Upper lobe of left lung (tissue), 6 donors: ENCODE data around the gene NEDD4L. TPM values are rescaled to one million over a fixed set of nuclear protein-coding genes. Genes with fewer than 3 reads are reported as not detected.

Experiments used
- ATAC-seq, 2 donors: fragments of 200-7000 bp; cut with Tn5 transposase; one replicate each; pipeline ENCODE4 v1.9.1; 2022; ENCODE audit warnings: mild to moderate bottlenecking in 2 of 2, moderate library complexity in 2 of 2; ENCODE audit not compliant: low FRiP score in 2 of 2
- DNase-seq, 2 donors: peaks; one replicate each; pipeline ENCODE4 v3.0.0-alpha.2; 2019 to 2020
- H3K27ac ChIP-seq, 4 donors: fragments of 200-600 bp; sonication (generic); one replicate each; pipeline ENCODE4 v1.5.1; 2016 to 2019
- H3K27me3 ChIP-seq, 4 donors: fragments of 200-600 bp; sonication (generic); one replicate each; pipeline ENCODE4 v1.5.1; 2017 to 2019
- H3K36me3 ChIP-seq, 4 donors: fragments of 200-600 bp; sonication (generic); one replicate each; pipeline ENCODE4 v1.5.1; 2016 to 2019
- H3K4me1 ChIP-seq, 4 donors: fragments of 200-600 bp; sonication (generic); one replicate each; pipeline ENCODE4 v1.5.1; 2018 to 2019
- H3K4me3 ChIP-seq, 4 donors: fragments of 200-600 bp; sonication (generic); one replicate each; pipeline ENCODE4 v1.5.1; 2017 to 2019; ENCODE audit warnings: mild to moderate bottlenecking in 2 of 4, moderate library complexity in 1 of 4
- H3K9me3 ChIP-seq, 4 donors: fragments of 200-600 bp; sonication (generic); one replicate each; pipeline ENCODE4 v1.5.1; 2018 to 2019
- CTCF ChIP-seq, 6 experiments: fragments of 450-650 bp in 4 of 6; fragments of 200-600 bp in 2 of 6; sonication (generic) in 2 of 6; IDR thresholded peaks; one replicate each; pipeline ENCODE4 v1.5.1; 2016 to 2019; ENCODE audit warnings: antibody characterized with exemption in 6 of 6
- EP300 ChIP-seq, 4 donors: sonication (generic); formaldehyde crosslinking; IDR thresholded peaks; one replicate each; pipeline ENCODE4 v1.5.1; 2017; ENCODE audit warnings: antibody characterized with exemption in 4 of 4, control low read depth in 2 of 4
- POLR2A ChIP-seq, 4 donors: fragments of 450-650 bp; IDR thresholded peaks; one replicate each; pipeline ENCODE4 v1.5.1; 2016 to 2017; ENCODE audit warnings: antibody characterized with exemption in 4 of 4, mild to moderate bottlenecking in 2 of 4
- POLR2AphosphoS5 ChIP-seq, 2 donors: sonication (generic); formaldehyde crosslinking; IDR thresholded peaks; one replicate each; pipeline ENCODE4 v1.5.1; 2017; ENCODE audit warnings: antibody characterized with exemption in 2 of 2
- WGBS, 2 donors: methylation state at CpG; one replicate each; pipeline ENCODE4 v1.1.5; 2017 to 2018; 5-methylcytosine and 5-hydroxymethylcytosine counted together
- total RNA-seq, 6 donors: library from RNA; depleted of rRNA in 4 of 6; stranded (reverse); fragments of >200 nt in 4 of 6; gene quantifications; one replicate each; pipeline versions ENCODE4 v1.1.0 to v1.2.1, GENCODE V29; 2016 to 2021
- donor health status: DM: no; HTN: no; CAD: no; lungs with moderate emphysema.
- donor health status: DM: no; HTN: yes; CAD: no; lungs with severe emphysema.

The NEDD4L gene
- total RNA-seq, 6 donors from 2014 or later: 148 to 491 (median 300) TPM

GRCh38 chr18:58407263-58407648 is 363.2 kb downstream of the NEDD4L start:
- no peak overlapping the region for H3K27ac ChIP-seq
- no peaks in the 10 kb centered on the region for H3K27me3 ChIP-seq
- no peaks in the 10 kb centered on the region for H3K36me3 ChIP-seq
- H3K4me1 ChIP-seq: peaks cover 0 to 12% (median 11%) of the 10 kb centered on the region in 4 donors
- TF ChIP-seq POLR2A (IDR thresholded peaks at IDR 0.05) (no peak), POLR2AphosphoS5 (IDR thresholded peaks at IDR 0.05) (no peak)
- 79 to 81% methylated on average over 7 of the region's 7 CpGs for WGBS, 2 donors
- H3K4me3 ChIP-seq: no peak overlapping the region
- no peak for DNase-seq
- no peaks in the 10 kb centered on the region for H3K9me3 ChIP-seq
- no peak for ATAC-seq

GRCh38 chr18:58407649-58408407 is 363.8 kb downstream of the NEDD4L start:
- DNase-seq: no peak
- H3K27ac ChIP-seq: no peak overlapping the region

GRCh38 chr18:58408665-58409064 is 364.6 kb downstream of the NEDD4L start:
- Histone ChIP-seq H3K36me3 (no peaks in the 10 kb centered on the region), H3K27me3 (no peaks in the 10 kb centered on the region), H3K9me3 (no peaks in the 10 kb centered on the region), H3K4me1 (no peaks in the 10 kb centered on the region), H3K27ac (no peak overlapping the region), H3K4me3 (no peak overlapping the region)
- TF ChIP-seq POLR2A (IDR thresholded peaks at IDR 0.05) (no peak), CTCF (IDR thresholded peaks at IDR 0.05) (no peak), EP300 (IDR thresholded peaks at IDR 0.05) (no peak), POLR2AphosphoS5 (IDR thresholded peaks at IDR 0.05) (no peak)
- DNase-seq (no peak), ATAC-seq (no peak)
- WGBS, 2 donors: 93 to 96% methylated on average over 4 of the region's 4 CpGs

More at GRCh38 chr18:58407649-58408407, 363.8 kb downstream of the NEDD4L start:
- Histone ChIP-seq H3K9me3 (no peaks in the 10 kb centered on the region), H3K4me1 (peaks cover 0 to 6% (median 5%) of the 10 kb centered on the region in 4 donors), H3K36me3 (no peaks in the 10 kb centered on the region), H3K27me3 (no peaks in the 10 kb centered on the region), H3K4me3 (no peak overlapping the region)
- 90 to 99% methylated on average over 6 of the region's 6 CpGs for WGBS, 2 donors
- no peak for TF ChIP-seq POLR2AphosphoS5 (IDR thresholded peaks at IDR 0.05)
- no peak for TF ChIP-seq CTCF (IDR thresholded peaks at IDR 0.05)
- no peak for TF ChIP-seq EP300 (IDR thresholded peaks at IDR 0.05)
- no peak for TF ChIP-seq POLR2A (IDR thresholded peaks at IDR 0.05)
- ATAC-seq: no peak

GRCh38 chr18:58409802-58410445 is 365.9 kb downstream of the NEDD4L start:
- WGBS, 2 donors: 91 to 98% methylated on average over 5 of the region's 5 CpGs
- Histone ChIP-seq H3K4me1 (no peaks in the 10 kb centered on the region), H3K27me3 (no peaks in the 10 kb centered on the region), H3K4me3 (no peak overlapping the region), H3K36me3 (no peaks in the 10 kb centered on the region), H3K27ac (no peak overlapping the region), H3K9me3 (no peaks in the 10 kb centered on the region)
- TF ChIP-seq EP300 (IDR thresholded peaks at IDR 0.05) (no peak), POLR2A (IDR thresholded peaks at IDR 0.05) (no peak), CTCF (IDR thresholded peaks at IDR 0.05) (no peak), POLR2AphosphoS5 (IDR thresholded peaks at IDR 0.05) (no peak)
- no peak for DNase-seq
- ATAC-seq: no peak

GRCh38 chr18:58411323-58411722 is 367.3 kb downstream of the NEDD4L start:
- Histone ChIP-seq H3K4me1 (no peaks in the 10 kb centered on the region), H3K36me3 (no peaks in the 10 kb centered on the region), H3K4me3 (no peak overlapping the region), H3K27me3 (no peaks in the 10 kb centered on the region), H3K27ac (no peak overlapping the region), H3K9me3 (no peaks in the 10 kb centered on the region)
- DNase-seq (no peak), ATAC-seq (no peak)
- WGBS, 2 donors: 89 to 91% methylated on average over 7 of the region's 7 CpGs
- TF ChIP-seq POLR2A (IDR thresholded peaks at IDR 0.05) (no peak), CTCF (IDR thresholded peaks at IDR 0.05) (no peak), POLR2AphosphoS5 (IDR thresholded peaks at IDR 0.05) (no peak), EP300 (IDR thresholded peaks at IDR 0.05) (no peak)
